Stimulated activated naive CD8-positive, alpha-beta T cell treated with anti-CD3 and anti-CD28 coated beads, Interleukin-15, Interleukin-2, amounts not matched to agents 100 U/mL and 50 U/mL, for 24 hours (primary cell): ENCODE results near the gene TP53I3.
A peak's percentile ranks its signal among the peaks of the same experiment; 100 is the strongest.
"Not testable (repeated sequence)": the region's sequence is repeated elsewhere in the genome, so short reads cannot be mapped to it uniquely, and the experiment has no call there.

Source experiments
- ATAC-seq: fragments of 150-1000 bp; cut with Tn5 transposase; one replicate; pipeline ENCODE4 v1.10.0; 2021
- DNase-seq: peaks from one replicate; pipeline ENCODE4 v3.0.0; 2021

Gene TP53I3

DNA sequence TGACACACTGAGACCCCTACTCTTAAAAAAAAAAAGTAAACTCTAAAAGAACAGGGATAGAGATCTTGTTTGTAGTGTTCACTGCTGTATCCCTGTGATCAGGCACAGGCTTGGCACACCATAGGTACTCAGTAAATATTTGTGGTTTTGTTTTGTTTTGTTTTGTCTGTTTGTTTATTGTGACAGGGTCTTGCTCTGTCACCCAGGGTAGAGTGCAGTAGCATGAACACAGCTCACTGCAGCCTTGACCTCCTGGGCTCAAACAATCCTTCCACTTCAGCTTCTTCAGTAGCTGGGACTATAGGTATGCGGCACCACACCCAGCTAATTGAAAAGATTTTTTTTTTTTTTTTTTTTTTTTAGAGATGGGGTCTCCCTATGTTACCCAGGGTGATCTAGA is 31.7 kb downstream of the TP53I3 start:
- ATAC-seq: no peak
- DNase-seq: no peak

DNA sequence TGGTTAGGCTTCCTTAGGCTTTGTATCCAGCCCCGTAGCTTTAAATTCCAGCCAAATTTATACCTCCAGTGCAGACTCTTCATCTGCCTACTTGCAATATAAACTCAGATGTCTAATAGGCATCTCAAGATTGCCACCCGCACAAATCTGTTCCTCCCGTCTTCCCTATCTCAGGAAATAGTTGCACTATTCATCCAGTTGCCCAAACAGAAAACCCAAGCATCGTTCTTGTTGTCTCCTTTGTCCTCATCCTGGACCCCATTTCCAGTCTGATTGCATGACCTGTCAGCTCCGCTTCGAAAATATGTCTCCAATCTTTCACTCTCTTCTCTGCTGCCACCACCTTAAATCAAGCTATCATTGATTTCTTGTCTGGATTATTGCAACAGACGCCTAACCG is 32.8 kb downstream of the TP53I3 start:
- ATAC-seq (no peak), DNase-seq (no peak)

- peak; percentile 28 for DNase-seq
Measured at GRCh38 chr2:24050041-24050979, 34.3 kb downstream of the TP53I3 start.

DNA sequence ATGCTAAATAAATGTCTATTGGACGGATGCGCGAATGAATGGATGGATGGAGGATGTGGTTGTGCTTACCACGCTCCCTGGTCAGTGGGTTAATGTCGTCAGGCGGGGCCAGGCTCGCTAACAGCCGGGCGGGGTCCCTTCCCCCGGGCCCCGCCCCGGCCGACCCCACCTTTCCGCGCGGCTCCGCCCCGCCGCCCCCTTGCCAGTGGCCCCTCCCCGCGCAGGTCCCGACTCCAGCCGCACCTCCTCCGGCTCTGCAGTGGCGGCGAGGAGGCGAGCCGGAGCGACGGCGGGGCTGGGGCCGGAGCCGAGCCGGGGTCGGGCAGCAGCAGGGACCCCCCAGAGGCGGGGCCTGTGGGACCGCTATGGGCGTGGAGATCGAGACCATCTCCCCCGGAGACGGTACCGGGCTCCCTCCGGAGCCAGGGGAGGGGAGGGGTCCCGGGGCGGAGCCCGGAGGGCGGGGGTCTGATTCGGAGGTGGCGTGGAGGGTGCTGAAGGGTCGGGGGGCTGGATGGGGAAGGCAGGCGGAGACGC is 35.1 kb downstream of the TP53I3 start, which contains the start of gene FKBP1B:
TSS of gene FKBP1B (plus strand) at position 257 of the 537 bp plus-strand sequence. CDS start at position 366, 109 bp downstream.
- ATAC-seq (peak; percentile 26), DNase-seq (peak; percentile 79)

More at GRCh38 chr2:24050041-24050979, 34.3 kb downstream of the TP53I3 start:
- ATAC-seq: no peak

DNA sequence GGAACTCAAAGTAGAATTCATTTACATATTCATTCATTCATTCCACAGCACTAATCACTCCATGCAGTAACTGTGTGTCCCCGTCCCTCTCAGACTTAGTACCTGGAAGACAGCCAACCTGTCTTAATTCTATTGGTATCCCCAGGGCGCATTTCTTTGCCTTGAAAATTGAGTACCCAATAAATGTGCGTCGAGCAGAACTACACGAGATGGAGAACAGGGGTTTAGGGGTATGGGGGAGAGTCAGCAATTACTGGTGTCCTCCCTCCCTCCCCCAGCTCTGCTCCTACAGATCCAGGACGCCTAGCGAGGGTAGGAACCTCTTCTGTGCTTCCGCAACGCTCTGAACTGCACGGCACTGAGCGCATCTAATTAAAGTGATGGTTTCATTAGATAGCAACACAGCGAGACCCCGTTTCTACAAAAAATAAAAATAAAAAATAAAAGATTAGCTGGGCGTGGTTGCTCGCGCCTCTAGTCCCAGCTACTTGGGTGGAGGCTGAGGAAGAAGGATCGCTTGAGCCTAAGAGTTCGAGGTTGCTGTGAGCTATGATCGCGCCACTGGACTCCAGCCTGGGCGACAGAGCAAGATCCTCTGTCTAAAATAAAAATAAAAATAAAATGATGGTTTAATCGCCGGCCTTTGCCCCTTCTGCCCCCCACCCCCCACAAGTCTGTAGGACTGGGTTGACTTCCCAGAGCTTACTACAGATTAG is 35.7 kb downstream of the TP53I3 start:
- no peak for ATAC-seq
- peak; percentile 12 for DNase-seq

DNA sequence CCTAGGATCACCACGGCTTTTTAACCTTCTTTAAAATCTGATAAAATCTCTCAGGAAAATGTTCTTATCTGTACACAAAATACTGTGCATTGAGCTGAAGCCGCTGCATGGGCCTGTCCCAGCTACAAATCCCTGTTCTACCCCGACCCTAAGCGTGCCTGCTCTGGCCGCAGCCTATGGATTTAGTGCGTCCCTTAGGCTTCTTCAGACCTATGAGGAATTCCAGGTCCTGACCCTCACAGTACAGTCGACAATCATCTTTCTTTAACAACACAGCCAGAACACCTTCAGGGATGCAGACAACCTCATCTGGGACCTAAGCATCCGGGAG is 37.0 kb downstream of the TP53I3 start:
- DNase-seq: no peak

GRCh38 chr2:24046930-24047702 is 37.5 kb downstream of the TP53I3 start, which contains the start of gene WDCP:
Gene WDCP (minus strand): TSS chr2:24047391. CDS start chr2:24039494, 7,897 bp downstream.
- ATAC-seq (peak; percentile 99), DNase-seq (peak; percentile 93)

More for the DNA sequence above, 37.0 kb downstream of the TP53I3 start:
- ATAC-seq: no peak

DNA sequence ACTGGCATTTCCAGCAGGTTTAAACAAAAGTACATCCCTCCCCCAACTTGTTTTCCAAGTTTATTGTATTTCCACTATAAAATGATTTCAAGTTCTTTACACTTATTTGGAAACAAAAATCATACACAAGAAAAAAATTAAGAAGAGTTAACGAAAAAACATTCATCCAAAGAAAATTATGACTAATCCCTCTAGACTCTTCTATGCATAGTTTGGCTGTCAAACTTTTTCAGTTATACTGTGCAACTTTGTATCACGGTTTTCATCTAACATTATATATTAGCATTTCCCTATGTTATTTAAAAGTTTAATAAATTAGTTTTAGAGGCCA is 38.1 kb downstream of the TP53I3 start:
- ATAC-seq: no peak
- DNase-seq: no peak

DNA sequence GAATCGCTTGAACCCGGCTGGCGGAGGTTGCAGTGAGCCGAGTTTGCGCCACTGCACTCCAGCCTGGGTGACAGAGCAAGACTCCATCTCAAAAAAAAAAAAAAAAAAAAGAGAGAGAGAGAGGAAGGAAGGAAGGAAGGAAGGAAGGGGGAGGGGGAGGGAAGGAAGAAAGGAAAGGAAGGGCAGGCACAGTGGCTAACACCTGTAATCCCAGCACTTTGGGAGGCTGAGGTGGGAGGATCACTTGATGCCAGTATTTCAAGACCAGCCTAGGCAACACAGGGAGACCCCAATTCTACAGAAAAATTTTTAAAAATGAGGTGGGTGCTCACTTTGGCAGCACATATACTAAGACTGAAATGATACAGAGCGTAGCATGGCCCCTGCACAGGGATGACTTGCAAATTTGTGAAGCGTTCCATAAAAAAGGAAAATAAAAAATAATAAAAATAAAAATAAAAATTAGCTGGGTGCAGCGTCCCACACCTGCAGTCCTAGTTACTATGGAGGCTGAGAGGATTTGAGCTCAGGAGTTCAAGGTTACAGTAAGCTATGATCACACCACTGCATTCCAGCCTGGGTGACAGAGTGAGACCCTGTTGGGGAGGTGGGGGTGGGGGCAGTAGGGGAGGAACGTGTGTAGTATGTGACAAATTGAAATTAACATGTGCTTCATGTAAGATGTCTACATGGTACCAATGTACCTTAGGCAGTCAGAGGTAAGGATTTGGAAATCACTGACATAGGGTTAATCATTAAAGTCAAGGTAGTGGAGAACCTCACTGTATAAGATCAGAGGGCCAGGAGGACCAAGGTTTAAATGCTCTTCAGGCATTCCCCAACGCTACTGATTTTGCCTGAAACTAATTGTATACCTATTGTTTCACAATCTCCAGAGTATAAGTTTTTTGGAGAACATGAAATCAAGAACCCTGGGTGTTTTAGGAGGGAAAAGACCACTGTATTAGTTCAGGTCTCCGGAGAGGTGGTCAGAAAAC is 38.8 kb downstream of the TP53I3 start:
- DNase-seq (no peak), ATAC-seq (no peak)

GRCh38 chr2:24043133-24043532 is 41.5 kb downstream of the TP53I3 start:
- not testable (repeated sequence) for DNase-seq, ATAC-seq

- DNase-seq: no peak
- ATAC-seq: no peak
Measured at GRCh38 chr2:24040511-24040910, 44.1 kb downstream of the TP53I3 start.

DNA sequence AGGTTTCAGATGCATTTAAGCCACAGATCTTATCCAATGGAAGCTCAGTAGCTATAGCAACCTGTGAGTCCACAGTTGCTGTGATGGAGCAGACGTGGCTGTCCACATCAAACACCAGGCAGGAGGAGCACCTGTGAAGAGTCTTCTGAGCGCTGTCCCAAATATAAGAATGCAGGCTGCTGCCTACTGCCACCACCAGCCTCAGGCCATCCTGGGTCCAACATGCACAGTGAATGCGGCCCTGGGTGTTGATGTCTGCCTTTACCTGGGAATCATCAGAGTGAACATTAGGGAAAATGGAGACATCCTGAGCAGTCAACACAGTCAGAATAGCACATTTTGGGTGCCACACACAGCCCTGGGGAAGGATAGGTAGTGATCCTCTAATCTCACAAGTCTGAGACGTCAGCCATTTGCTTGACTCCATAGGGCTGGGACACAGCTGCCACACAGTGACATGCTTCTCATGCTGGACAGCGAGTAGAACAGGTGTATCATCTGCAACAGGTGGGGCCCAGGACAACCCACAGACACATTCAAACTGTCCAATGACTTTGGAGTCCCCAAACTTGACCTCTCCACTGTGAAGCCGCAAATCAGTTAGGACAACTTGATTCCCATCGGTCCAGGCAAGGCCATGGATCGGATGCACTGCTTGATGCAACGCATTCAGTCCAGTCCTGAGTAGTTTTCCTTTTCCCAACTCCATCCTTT is 45.7 kb downstream of the TP53I3 start:
- DNase-seq (no peak), ATAC-seq (no peak)
